HepG2 (cell line): ENCODE results near the gene CFAP90. TPM values are rescaled to one million over a fixed set of nuclear protein-coding genes. Genes with fewer than 3 reads are reported as not detected.

Source experiments
- ATAC-seq: fragments of 200-7000 bp; cut with Tn5 transposase; 3 replicates; pipeline ENCODE4 v1.9.1; 2020; ENCODE audit warnings: mild to moderate bottlenecking, moderate library complexity
- BruUV-seq: library from RNA; stranded (reverse); fragments of 400-500 nt; replicated peaks from 2 replicates; lab custom pipeline; 2021; lab: Mats Ljungman, UMichigan
- CTCF ChIA-PET: fragments of 300-600 bp; formaldehyde crosslinking; extraction: SDS; loops from one replicate; lab custom pipeline; 2021; ENCODE audit warnings: low total read pairs, inconsistent platforms, low intra/inter-chr PET ratio; lab: Yijun Ruan, JAX
- POLR2A ChIA-PET: fragments of 350-600 bp; sonication (Branson Sonifier 250); formaldehyde crosslinking; loops from one replicate; lab custom pipeline; 2020; ENCODE audit warnings: antibody characterized with exemption, inconsistent platforms; lab: Yijun Ruan, JAX
- DNase-seq: peaks from one replicate; pipeline ENCODE4 v3.0.0-alpha.2; 2015; ENCODE audit warnings: low spot score
- FAIRE-seq: peaks from 3 replicates; lab custom pipeline; 2011; peaks lifted over from hg19 to GRCh38; lab: Jason Lieb, UNC
- H2AFZ ChIP-seq: one replicate; pipeline ENCODE4 v1.6.1; 2011; ENCODE audit warnings: low read length, inconsistent platforms
- H3K27ac ChIP-seq: fragments of 300-600 bp; 3 replicates; pipeline ENCODE4 v1.8.0; 2011; ENCODE audit warnings: mixed run types, mild to moderate bottlenecking, mixed read lengths, low read length, inconsistent platforms; ENCODE audit not compliant: insufficient read depth; ENCODE audit errors: extremely low read length
- H3K27me3 ChIP-seq, 2 experiments: fragments of 200-600 bp in 1 of 2; 2 replicates in 1 of 2; 3 replicates in 1 of 2; pipeline versions ENCODE4 v1.6.0 to v1.8.0; 2011; ENCODE audit warnings: low read length in 2 of 2, mild to moderate bottlenecking in 2 of 2, moderate library complexity in 2 of 2, inconsistent platforms in 1 of 2; ENCODE audit not compliant: insufficient read depth in 2 of 2, control insufficient read depth in 1 of 2
- H3K36me3 ChIP-seq, 2 experiments: fragments of 200-600 bp in 1 of 2; replicated peaks in 1 of 2; 2 replicates in 1 of 2; 3 replicates in 1 of 2; pipeline versions ENCODE4 v1.5.1 to v1.8.0; 2011; ENCODE audit warnings: low read length in 2 of 2, inconsistent platforms in 1 of 2; ENCODE audit not compliant: insufficient read depth in 2 of 2, control insufficient read depth in 1 of 2
- H3K4me1 ChIP-seq: 2 replicates; pipeline ENCODE4 v1.5.1; 2012; ENCODE audit warnings: low read length, inconsistent platforms; ENCODE audit not compliant: insufficient read depth
- H3K4me2 ChIP-seq: 2 replicates; pipeline ENCODE4 v1.6.0; 2011; ENCODE audit warnings: low read depth, low read length, inconsistent platforms
- H3K4me3 ChIP-seq, 3 experiments: fragments of 200-600 bp in 1 of 3; sonication (generic), shearing (Covaris generic) in 1 of 3; replicated peaks in 1 of 3; 2 replicates each; pipeline ENCODE4 v1.5.1; 2011 to 2016; ENCODE audit warnings: low read length in 3 of 3, inconsistent platforms in 2 of 3, low read depth in 2 of 3, mild to moderate bottlenecking in 2 of 3, control low read depth in 1 of 3, mixed read lengths in 1 of 3; ENCODE audit not compliant: insufficient read depth in 1 of 3
- H3K79me2 ChIP-seq: one replicate; pipeline ENCODE4 v1.6.1; 2011; ENCODE audit warnings: low read length, inconsistent platforms; ENCODE audit not compliant: insufficient read depth
- H3K9ac ChIP-seq: 2 replicates; pipeline ENCODE4 v1.6.0; 2011; ENCODE audit warnings: mild to moderate bottlenecking, low read depth, low read length, inconsistent platforms; ENCODE audit not compliant: insufficient read depth
- H3K9me3 ChIP-seq: 2 replicates; pipeline ENCODE4 v1.5.1; 2012; ENCODE audit warnings: mild to moderate bottlenecking, low read length
- H4K20me1 ChIP-seq: 2 replicates; pipeline ENCODE4 v1.6.0; 2011; ENCODE audit warnings: inconsistent platforms, mild to moderate bottlenecking, low read length, moderate library complexity; ENCODE audit not compliant: insufficient read depth
- AGO2 ChIP-seq: fragments of 200-400 bp; formaldehyde crosslinking; optimal IDR thresholded peaks from 2 replicates; pipeline ENCODE3; 2017; ENCODE audit warnings: mild to moderate bottlenecking, low read depth, low read length, moderate library complexity
- ELF4 ChIP-seq: sonication (generic); formaldehyde crosslinking; IDR thresholded peaks from 2 replicates; pipeline ENCODE4 v1.5.0; 2020; ENCODE audit warnings: missing genetic modification reagents, mild to moderate bottlenecking, moderate library complexity, borderline replicate concordance
- JUNB ChIP-seq: sonication (generic); formaldehyde crosslinking; IDR thresholded peaks from 2 replicates; pipeline ENCODE4 v1.8.0; 2022; ENCODE audit warnings: missing genetic modification reagents, mild to moderate bottlenecking, borderline replicate concordance
- SP4 ChIP-seq: sonication (generic); formaldehyde crosslinking; IDR thresholded peaks from 2 replicates; pipeline ENCODE4 v1.8.1; 2023; ENCODE audit warnings: mild to moderate bottlenecking, missing genetic modification reagents
- SP5 ChIP-seq: IDR thresholded peaks from 2 replicates; pipeline ENCODE4 v1.6.1; 2016; ENCODE audit warnings: low read depth, borderline replicate concordance
- SPEN ChIP-seq: sonication (generic); formaldehyde crosslinking; IDR thresholded peaks from 2 replicates; pipeline ENCODE4 v1.5.1; 2020; ENCODE audit warnings: low read depth, mild to moderate bottlenecking, missing genetic modification reagents
- ZBTB21 ChIP-seq: sonication (generic); formaldehyde crosslinking; IDR thresholded peaks from 2 replicates; pipeline ENCODE4 v1.4.0; 2020; ENCODE audit warnings: missing genetic modification reagents
- ZNF121 ChIP-seq: sonication (generic); formaldehyde crosslinking; IDR thresholded peaks from 2 replicates; pipeline ENCODE4 v1.5.0; 2020; ENCODE audit warnings: mild to moderate bottlenecking, missing genetic modification reagents
- ZNF430 ChIP-seq: sonication (generic); formaldehyde crosslinking; IDR thresholded peaks from 2 replicates; pipeline ENCODE4 v1.9.0; 2021; ENCODE audit warnings: mild to moderate bottlenecking, missing genetic modification reagents
- WGBS: methylation state at CpG from one replicate; pipeline ENCODE4 v1.1.6; 2017; ENCODE audit warnings: low lambda C conversion rate; 5-methylcytosine and 5-hydroxymethylcytosine counted together
- in situ Hi-C: cut with HindIII; loops from 2 replicates; pipeline ENCODE4 v1.10.0; 2017; ENCODE audit warnings: low pct_unique_long_range_greater_than_20kb; ENCODE audit not compliant: extremely low pct_ligation_motif_present
- intact Hi-C: fragments of 100-400 bp; cut with micrococcal nuclease; formaldehyde crosslinking; loops from one replicate; pipeline ENCODE4 v1.10.0; 2022; ENCODE audit not compliant: unreplicated experiment
- polyA plus RNA-seq, 8 experiments: library from polyadenylated mRNA; depleted of rRNA in 3 of 8; stranded (reverse) in 7 of 8; unstranded in 1 of 8; fragments of >200 nt; fragmentation: Illumina TruSeq in 4 of 8; extraction: Trizol in 4 of 8; gene quantifications; 2 replicates each; pipeline versions ENCODE4 v1.2.1 to v1.2.3, GENCODE V29; 2011 to 2016; ENCODE audit warnings: low read depth in 4 of 8, missing spikeins in 1 of 8, mixed read lengths in 1 of 8; ENCODE audit not compliant: insufficient read depth in 1 of 8
- total RNA-seq, 5 experiments: library from RNA; depleted of rRNA; stranded (reverse); fragments of >200 nt; fragmentation: Illumina TruSeq; extraction: Trizol; gene quantifications; 2 replicates each; pipeline ENCODE4 v1.2.3, GENCODE V29; 2016; ENCODE audit warnings: low read depth in 1 of 5
- TF ChIP-seq, protein P1 (sequence below): sonication (generic); formaldehyde crosslinking; IDR thresholded peaks from 2 replicates; pipeline ENCODE4 v1.4.0; 2020; ENCODE audit warnings: missing genetic modification reagents, borderline replicate concordance
- TF ChIP-seq, protein P2 (sequence below): IDR thresholded peaks from 2 replicates; pipeline ENCODE4 v1.6.1; 2016; ENCODE audit warnings: missing compliant biosample characterization, missing genetic modification reagents, borderline replicate concordance

CFAP90 gene
- total and polyA plus RNA-seq, 2 of the 13 experiments (the other 11 are each of a cell fraction or from before 2014, with no cell fraction given) = 0.11 TPM; not detected in 1

DNA sequence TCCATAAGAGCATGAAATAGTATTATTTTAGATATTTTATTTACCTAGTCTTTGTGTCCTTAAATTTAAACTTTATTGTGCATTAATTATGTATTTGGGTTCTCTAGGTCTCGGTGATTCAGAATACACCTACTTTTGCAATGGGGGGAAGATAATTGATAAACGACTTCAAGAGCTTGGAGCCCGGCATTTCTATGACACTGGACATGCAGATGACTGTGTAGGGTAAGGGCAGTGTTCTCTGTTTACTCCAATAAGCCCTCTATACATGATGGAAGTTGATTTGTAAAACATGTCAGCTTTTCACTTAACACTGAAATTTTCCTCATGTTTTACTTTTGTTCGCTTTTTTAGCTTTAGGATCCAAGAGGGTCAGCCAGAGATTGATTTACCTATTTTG lies 24.2 kb upstream of the CFAP90 start:
- Histone ChIP-seq H3K36me3 (peaks cover 7 to 58% of the 10 kb centered on the region in 2 experiments), H3K27me3 (no peaks in the 10 kb centered on the region), H3K9me3 (no peaks in the 10 kb centered on the region), H2AFZ (no peak overlapping the region), H3K79me2 (peaks cover 76% of the 10 kb centered on the region), H3K4me3 (no peak overlapping the region), H3K9ac (no peak overlapping the region)
- BruUV-seq = no TSS peak
- CTCF ChIA-PET = no interaction called here
- FAIRE-seq (no peak), DNase-seq (no peak)
- WGBS = 96% methylated on average over 4 of the region's 4 CpGs
- TF ChIP-seq, protein P1, sequence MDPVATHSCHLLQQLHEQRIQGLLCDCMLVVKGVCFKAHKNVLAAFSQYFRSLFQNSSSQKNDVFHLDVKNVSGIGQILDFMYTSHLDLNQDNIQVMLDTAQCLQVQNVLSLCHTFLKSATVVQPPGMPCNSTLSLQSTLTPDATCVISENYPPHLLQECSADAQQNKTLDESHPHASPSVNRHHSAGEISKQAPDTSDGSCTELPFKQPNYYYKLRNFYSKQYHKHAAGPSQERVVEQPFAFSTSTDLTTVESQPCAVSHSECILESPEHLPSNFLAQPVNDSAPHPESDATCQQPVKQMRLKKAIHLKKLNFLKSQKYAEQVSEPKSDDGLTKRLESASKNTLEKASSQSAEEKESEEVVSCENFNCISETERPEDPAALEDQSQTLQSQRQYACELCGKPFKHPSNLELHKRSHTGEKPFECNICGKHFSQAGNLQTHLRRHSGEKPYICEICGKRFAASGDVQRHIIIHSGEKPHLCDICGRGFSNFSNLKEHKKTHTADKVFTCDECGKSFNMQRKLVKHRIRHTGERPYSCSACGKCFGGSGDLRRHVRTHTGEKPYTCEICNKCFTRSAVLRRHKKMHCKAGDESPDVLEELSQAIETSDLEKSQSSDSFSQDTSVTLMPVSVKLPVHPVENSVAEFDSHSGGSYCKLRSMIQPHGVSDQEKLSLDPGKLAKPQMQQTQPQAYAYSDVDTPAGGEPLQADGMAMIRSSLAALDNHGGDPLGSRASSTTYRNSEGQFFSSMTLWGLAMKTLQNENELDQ (CRISPR knock-in tag) = no peak
- TF ChIP-seq AGO2 (no peak), JUNB (CRISPR knock-in tag) (no peak), SP5 (CRISPR knock-in tag) (no peak), ELF4 (no peak), ZBTB21 (CRISPR knock-in tag) (no peak), SP4 (CRISPR knock-in tag) (no peak), ZNF430 (no peak), ZNF121 (CRISPR knock-in tag) (no peak), SPEN (CRISPR knock-in tag) (no peak)
- TF ChIP-seq, protein P2, sequence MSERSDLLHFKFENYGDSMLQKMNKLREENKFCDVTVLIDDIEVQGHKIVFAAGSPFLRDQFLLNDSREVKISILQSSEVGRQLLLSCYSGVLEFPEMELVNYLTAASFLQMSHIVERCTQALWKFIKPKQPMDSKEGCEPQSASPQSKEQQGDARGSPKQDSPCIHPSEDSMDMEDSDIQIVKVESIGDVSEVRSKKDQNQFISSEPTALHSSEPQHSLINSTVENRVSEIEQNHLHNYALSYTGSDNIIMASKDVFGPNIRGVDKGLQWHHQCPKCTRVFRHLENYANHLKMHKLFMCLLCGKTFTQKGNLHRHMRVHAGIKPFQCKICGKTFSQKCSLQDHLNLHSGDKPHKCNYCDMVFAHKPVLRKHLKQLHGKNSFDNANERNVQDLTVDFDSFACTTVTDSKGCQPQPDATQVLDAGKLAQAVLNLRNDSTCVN = no peak
- TF ChIP-seq, all 625 proteins: peak for 0
- POLR2A ChIA-PET = no interaction called here
- in situ Hi-C loops = no loop called here
- Histone ChIP-seq H4K20me1 (peaks cover 9% of the 10 kb centered on the region; the same call in 1 of the 2 replicates), H3K4me2 (no peak overlapping the region), H3K27ac (no peak overlapping the region), H3K4me1 (peaks cover 72% of the 10 kb centered on the region)
- ATAC-seq = no peak
- intact Hi-C loops = no loop called here
